Activated CD8-positive, alpha-beta memory T cell treated with anti-CD3 and anti-CD28 coated beads, Interleukin-2, amount 50 U/mL, for 48 hours (primary cell): Measurements from ENCODE around the gene ARHGEF10L.

Experiments used
- DNase-seq: peaks from one replicate; pipeline ENCODE4 v3.0.0-alpha.2; 2020

The ARHGEF10L gene

DNA sequence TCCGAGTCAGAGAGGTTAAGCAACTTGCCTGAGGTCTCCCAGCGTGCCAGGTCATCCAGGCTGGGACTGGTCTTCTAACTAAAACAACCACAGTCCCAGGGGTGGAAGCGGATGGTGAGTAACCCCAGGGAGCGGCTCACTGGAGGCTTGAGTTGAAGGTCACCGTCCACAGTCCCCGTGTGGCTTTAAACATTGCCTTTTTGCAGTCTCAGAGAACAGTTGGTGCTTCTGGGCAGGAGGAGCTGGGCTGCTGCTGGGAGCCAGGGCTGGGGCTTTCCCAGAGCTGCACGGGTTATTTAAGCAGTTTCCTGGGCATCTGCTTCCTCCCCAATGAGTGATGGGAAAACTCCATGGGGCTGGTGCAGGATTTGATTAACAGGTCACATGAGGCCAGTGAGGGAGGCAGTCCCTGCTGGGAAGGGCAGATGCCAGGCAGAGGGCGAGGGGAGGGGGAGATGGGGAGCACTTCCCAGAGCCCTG is 12.3 kb downstream of the ARHGEF10L start:
- no peak for DNase-seq

DNA sequence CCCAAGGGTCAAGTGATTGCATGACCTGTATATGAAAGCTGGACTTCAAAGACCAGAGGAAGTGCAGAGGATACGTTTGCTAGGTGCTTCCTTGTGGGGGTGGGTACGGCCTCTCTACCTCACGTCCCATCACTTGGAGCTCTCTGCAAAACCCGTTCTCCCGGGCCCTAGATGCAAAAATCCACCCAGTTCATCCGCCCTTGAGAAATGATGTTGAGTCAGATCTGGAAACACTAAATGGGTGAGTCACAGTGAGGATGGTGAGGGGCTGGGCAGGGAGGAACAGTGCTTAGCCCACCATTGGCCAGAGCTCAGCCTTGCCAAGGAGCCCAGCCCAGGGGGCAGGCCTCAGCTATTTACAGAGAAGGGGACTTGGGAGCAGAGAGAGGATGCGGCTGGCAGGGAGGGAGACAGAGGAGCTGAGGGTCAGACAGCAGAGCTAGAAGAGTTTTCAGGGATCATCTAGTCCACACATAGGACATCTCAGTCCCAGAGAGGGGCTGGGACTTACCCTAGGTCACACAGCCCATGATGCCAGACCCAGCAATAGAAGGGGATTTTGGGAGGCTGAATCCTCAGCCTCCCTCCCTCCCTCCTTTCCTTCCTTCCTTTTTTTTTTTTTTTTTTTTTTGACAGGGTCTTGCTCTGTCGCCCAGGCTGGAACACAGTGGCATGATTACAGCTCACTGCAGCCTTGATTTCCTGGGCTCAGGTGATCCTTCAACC is 14.6 kb downstream of the ARHGEF10L start:
- DNase-seq, result no peak

DNA sequence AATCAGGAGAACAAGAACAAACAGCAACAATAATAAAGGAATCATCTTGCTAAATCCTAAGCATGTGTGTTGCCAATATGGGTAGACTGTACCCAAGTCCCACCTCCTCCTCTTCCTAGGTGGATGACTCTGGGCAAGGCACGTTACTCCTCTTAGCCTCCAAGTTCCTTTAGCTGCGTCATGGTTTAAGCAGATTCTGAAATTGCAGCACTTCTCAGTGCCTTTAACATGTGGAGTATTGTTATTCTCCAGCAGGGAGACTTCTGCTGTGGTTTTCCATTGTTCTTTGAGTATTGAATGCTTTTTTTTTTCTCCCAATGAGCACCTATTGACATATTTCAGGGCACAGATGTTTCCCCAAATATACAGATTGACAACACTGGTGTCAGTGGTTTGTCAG is 15.5 kb downstream of the ARHGEF10L start:
- no peak for DNase-seq

DNA sequence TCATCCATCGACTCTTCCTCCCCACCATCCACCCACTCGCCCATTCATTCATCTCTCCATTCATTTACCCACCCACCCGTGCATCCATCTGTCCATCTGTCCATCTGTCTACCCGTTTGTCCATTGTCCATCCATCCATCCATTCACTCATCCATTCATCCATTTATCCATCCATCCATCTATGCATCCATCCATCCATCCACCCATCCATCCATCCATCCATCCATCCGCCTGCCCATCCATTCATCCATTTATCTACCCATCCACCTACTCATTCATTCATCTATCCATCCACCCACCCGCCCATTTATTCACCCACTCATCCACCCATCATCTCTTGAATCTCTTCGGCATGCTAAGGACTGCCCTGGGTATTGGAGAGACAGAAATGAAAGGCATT is 18.5 kb downstream of the ARHGEF10L start:
- no peak for DNase-seq

DNA sequence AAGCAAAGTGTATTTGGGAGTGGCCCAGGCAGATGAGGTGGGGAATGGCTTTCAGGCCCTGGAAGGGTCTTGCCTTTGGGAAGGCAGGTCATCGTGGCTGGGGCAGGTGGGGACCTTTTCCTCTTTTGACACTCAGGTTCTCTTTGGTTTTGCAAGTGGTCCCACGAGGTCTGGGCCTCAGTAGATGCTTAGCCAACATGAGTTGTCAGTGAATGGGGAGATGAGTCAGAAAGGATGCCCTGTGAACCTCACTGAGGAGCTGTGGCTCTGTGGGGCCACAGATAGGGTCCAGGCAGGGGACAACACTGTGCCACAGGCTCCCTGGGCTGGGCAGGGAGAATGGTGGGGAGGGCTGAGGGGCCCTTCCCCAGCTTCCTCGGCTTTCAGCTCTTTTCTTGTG is 19.0 kb downstream of the ARHGEF10L start:
- no peak for DNase-seq

DNA sequence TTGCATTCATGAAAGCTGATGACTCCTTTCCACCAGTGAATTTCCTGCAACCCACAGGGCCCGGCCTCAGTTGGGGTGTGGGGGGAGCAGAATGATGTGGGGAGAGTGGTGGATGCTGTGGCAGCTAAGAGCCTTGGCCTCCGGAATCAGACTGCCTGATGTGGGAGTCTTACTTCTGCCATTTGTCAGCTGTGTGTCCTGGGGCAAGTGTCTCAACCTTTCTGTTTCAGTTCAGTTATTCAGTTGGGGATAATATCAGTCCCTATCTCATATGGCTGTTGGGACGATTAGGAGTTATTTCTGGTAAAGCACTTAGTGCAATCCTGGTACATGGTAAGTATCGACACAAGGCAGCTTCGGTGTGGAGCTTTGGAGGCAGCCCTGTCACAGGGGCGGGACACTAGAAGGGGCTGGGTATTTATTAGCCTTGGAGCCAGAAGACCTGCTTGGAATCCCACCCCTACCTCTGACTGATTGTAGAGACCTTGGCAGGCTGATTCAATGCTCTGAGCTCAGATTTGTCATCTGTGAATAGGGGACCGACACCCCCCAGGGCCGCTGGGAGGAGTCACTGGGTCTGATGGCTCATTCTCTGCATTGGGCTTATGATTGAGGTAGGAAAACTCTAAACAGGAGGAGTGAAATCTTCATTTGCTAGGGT is 19.6 kb downstream of the ARHGEF10L start:
- no peak for DNase-seq

DNA sequence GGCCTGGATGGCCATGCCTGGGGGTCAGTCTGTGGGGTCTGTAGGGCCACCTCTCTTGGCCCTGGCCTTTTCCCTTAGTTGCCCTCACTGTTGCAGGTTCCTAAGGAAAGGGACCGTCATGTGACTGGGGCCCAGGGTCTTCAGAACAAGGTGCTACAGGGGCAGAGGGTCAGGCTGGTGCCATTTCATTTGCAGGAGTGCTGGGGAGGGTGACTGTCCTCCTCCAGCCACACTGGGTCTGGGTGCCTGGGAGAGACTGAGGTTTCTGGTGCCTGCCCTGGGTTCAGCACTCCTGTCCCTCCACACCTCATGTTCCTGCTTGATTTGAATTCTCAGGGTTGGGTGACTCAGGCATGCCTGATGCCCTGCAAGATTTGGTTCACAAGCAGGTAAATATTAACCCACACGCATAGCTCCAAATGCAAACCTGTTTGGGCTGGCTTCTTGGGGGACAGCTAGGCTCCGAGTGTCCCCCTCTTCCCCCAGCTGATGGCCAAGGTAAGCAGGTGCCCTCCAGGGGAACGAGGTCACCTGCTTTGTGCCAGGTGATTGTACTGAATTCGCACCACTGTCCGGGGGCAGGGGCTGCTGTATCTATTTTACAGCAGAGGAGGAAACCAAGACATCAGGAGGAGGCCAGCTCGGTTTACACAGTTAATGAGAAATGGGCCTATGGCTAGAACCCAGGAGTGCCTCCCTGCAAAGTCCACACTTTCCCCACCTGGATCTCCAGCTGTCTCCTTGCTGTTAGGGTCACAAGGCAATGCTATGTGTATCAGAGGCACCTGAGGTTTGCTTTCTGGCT is 20.3 kb downstream of the ARHGEF10L start:
- no peak for DNase-seq

DNA sequence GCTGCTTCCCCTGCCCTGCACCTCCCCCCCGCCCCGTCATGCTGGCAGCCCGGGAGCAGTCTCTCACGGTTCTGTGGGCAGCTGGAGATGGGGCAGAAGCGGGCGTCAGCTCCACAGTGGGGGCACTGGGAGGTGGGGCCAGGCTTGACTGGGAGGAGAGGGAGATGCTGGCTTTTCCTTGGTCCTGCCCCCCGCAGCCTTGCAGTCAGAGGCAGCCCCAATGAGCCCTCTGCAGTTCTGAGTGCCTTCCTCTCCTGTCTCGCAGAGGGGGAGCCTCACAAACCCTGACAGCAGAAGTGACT is 21.7 kb downstream of the ARHGEF10L start:
- no peak for DNase-seq

DNA sequence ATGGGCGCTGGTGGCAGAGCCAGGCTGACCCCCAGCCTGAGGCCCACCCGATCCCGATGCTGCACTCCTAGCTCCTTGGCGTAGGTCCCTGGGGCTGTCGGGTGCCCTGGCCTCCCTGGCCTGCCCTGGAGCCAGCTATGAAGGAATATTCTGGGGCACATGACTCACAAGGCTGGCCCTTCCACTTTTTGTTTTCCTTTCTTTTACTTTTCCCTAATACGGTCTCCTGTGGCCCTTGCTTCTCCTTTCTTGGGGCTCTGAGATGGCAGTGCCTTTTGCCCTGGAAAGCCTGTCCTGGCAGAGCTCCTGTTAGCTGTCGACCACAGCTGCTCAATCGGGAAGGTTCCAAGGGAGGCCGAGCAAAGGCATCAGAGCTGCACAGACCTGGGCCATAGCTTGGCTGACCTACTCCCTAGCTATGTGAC is 22.1 kb downstream of the ARHGEF10L start:
- no peak for DNase-seq

DNA sequence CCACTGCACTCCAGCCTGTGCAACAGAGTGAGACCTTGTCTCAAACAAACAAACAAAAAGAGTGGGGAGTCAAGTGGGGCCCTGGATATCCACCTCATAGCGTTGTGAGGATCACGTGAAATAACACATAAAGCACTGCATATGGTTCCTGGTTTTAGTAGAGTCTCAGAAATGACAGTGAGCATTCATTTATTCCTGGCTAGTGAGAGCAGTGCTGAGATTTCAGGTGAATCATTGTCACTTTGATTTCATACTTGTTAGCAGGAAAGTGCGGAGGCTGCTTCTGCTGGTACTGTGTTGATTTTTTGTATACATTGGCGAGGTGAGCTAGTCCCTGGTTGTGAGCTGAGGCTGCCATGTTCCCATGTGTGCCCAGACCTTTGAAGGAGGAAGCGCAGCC is 22.9 kb downstream of the ARHGEF10L start:
- no peak for DNase-seq

DNA sequence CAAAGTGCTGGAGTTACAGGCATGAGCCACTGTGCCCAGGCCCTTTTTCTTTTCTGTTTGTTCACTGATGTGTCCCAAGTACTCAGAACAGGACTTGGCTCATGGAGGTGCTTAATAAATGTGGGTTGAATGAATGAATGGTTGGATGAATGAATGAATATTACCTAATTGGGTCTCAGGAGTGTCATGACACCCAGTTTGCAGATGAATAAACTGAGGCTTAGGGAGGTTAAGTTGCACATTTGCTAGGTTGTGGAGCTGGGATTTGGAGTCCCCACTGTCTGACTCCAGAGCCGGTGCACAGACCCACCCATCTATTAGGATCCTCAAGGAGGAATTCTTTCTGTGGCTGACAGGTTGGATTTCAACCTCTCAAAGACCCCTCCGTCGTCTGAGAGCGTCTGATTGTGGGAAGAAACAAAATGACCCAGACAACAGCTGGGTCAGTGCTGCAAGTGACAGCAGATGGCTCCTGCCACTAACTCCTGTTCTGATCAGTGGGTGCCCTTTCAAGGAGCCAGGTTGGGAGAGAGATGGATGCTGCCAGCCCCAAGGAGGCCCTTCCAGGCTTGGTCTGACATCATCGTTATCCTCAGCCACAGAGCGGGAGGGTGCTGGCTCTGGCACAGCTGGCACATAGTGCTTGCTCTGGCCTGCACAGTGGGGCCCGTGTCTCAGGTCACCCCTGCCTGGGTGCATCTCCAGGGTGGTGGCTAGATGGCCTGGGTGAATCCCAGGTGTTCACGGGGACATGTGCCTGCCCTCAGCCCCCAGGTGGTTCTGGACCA is 24.2 kb downstream of the ARHGEF10L start:
- DNase-seq, result no peak

DNA sequence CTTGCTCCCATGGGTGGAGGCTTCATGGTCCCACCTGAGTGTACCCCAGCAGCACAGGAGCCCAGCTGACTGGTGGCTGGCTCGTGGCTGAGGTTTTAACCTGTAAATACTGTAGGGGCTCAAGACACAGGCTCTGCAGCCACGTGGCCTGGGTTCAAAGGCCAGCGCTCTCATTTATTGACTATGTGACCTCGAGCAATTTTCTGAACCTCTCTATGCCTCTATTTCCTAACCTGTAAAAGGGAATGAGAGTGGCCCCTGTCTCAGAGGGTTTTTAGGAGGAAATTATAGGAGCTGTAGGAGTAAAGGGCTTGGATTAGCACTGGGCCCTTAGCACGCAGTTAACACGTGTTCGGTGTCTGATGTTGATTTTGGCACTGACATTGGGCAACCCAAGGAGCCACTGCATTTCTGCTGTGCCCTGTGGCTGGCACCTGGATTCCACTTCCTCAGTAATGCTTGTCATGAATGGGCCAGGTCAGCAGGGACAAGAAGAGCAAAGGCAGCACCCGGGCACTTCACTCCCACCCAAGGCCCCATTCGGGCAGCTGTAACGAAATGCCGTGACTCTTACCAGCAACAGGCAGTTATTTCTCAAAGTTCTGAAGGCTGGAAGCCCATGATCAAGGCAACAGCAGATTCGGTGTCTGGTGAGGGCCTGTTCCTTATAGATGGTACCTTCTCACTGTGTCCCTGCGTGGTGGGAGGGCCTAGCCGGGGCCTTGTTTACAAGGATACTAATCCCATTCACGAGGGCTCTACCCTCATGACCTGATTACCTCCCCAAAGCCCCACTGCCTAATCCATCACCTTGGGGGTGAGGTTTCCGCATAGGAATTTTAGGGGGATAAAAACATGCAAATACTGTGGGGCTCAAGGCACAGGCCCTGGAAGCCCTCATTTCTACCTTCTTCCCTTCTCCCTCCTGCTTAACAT is 25.2 kb downstream of the ARHGEF10L start:
- DNase-seq, result no peak

DNA sequence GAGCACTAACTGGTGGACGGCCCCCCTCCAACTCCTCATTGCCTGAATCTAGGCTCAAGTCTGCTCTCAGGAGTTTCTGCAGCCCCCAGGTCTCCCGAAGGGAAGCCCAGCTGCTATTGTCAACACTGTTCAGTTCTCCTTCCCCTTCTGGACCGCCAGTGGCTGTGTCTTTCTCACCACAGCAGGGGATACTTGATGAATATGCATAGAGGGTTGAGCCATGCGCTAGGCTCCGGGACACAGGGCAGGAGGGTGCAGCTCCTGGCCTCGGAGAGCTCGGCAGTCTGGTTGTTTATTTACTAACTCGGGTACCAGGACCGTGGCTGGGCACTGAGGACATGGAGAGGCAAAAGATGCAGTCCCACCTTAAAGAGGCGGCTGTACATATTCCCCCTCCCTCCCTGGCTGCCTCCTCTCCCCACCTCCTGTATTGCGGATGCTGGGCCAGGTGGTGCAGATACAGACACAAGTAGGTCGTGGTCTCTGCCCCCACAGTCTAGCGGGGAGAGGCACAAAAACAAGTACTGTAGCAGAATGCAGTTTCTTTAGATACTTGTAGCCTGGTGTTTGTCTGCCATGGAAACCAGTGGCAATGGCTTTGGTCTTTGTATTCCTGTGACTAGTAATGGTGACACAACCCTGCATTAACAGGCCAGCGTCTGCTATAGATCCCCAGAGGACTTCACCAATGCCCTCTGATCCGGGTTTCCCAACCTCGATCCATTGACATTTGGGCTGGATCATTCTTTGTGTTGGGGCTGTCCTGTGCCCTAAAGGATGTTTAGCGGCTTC is 26.2 kb downstream of the ARHGEF10L start:
- DNase-seq, result no peak

DNA sequence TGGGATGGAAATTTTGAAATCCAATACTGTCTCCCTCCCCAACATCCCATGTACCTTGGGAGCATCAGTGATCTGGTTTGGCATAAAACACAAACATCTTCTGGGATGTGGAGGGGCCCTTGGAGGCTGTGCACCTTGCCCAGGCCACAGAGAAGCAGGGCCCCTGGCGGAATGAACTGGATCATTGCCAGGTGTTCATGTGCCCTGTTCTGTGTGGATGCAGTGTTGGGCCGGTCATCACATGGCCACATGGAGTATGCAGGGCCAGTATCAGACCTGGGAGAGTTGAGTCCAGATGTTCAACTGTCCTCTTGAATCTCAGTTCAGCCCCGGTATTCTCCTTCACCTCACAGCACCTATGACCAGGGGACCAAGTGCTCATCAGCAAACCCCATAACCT is 26.9 kb downstream of the ARHGEF10L start:
- no peak for DNase-seq

DNA sequence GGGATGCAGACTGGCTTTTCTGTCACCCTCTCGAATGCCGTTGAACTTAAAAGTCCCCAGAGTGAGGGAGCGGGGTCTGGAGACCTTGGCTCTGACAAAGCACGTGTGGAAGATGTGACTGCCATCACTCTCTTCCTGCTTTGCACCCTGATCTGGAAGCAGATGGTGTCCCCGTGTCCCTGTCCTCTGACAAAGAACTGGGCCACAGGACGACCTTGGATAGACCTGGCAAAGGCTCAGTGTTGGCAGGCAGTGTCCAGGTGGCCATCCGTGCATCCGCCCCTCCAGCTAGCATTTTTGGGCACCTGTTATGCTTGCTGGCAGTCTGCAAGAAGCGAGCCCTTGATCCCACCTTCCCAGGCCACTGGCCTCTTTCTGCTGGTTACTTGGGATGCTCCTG is 27.4 kb downstream of the ARHGEF10L start:
- DNase-seq, result no peak

DNA sequence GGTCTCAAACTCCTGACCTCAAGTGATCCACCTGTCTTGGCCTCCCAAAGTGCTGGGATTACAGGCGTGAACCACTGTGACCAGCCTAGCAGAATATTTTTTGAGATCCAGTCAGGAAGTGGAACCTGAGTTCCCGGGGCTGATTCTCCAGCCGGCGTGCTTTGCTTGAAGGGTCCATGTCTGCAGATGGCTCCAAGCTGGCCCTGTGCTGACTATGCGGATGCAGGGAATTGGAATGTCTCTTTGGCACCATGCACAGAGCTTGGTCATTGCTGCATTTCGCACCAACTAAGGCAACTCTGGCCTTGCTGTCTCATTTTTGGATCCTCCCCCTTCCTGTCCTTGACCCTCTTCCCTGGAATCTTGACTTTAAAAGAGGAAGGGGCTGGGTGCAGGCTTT is 28.1 kb downstream of the ARHGEF10L start:
- DNase-seq, result no peak

DNA sequence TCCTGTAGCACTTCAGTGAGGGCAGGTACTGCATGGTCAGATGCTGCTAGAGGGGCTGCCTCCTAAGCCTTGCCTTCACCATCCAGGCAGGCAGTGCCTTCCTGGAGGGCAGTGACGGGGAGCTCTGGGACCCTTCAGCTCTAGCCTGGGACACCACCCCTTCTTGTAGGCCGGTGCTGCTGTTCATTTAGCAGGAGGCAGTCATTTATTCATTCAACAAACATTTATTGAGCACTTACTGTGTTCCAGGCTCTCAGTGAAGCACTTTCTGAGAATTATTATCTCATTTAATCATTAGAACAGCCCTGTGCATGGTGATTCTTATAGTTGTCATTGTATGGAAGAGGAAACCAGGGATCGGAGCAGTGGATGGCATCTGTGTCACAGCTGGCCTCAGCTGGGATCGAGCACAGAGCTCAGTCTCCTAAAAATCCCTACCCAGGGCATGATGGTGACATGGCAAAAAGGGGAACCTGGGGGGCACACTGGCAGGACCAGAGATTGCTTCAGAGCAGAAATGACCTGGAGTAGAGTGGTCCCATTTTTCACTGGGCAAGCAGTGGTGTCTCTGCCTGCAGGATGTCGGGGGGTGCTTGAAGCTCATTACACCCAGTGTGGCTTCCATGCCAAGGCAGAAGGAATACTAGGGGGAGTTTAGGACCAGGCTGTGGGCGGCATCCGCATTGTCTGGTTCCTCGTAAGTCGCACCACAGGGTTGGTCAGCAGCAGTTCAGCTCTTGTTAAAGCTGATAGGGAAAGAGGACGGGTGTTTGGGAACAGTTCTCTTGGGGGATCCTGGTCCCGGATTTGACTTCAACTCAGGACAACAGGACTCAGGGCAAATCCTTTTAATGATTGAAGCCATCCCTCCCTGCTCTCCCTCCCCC is 28.8 kb downstream of the ARHGEF10L start:
- DNase-seq, result no peak

DNA sequence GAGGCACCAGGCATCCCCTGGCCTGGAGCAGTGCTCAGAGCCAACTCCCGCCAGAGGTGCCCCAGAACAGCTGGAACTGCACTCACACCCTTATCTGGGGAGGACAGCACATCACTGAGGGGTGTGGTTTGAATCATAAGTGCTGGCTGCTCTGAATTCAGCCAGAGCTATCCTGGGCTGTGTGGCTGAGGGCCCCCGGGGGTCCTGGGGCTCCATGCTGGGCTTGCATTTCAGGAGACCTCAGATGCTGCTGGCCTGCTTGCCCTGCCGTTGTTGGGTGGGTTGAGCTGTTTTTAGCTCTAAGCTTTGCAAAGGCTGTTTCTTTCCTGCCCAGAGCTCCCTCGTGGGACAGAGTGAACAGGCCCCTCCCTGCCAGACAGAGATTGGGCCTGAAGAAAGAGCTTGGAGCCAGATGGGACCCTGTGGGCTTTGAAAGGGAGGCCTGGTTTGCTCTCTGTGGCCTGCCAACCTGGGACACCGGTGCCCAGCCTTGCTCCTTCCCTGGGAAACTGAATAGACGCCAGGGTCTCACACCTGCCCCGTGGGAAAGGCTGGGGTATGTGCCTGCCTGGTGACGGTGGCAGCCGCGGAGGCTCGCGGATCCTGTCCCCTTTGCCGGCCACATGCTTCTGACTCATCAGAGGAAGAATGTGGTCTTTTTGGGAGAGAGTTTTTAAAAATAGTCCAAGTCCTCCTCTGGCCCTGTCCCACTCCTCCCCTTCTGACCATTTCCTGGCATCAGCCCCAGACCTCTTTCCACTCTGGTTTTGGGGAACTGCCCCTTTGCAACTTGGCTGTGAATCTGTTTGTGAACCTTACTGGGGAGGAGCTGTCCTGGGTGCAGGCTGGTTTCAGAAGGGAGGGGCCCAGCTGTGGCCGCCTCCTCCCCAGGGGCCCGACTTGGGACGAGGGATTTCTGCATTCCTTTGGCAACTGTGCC is 30.0 kb downstream of the ARHGEF10L start:
- no peak for DNase-seq

DNA sequence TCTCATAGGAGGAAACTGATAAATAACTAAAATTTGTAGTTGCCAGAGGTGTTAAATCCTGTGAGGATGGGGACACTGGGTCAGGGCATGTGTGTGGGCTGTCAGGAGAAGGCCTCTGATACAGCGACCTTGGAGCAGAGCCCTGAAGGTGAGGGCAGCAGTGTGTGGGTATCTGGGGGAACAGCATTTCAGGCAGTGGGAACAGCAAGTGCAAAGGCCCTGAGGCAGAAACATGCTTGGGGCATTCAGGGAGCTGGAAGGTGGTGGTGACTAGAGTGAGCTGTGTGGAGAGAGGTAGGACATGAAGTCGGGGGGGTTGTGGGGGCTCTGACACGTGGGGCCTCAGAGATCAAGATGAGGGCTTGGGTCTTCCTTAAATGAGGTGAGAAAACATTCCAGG is 30.7 kb downstream of the ARHGEF10L start:
- no peak for DNase-seq
